ENCODE results near the gene GNAI3.
A peak's percentile ranks its signal among the peaks of the same experiment; 100 is the strongest.

The GNAI3 gene

DNA sequence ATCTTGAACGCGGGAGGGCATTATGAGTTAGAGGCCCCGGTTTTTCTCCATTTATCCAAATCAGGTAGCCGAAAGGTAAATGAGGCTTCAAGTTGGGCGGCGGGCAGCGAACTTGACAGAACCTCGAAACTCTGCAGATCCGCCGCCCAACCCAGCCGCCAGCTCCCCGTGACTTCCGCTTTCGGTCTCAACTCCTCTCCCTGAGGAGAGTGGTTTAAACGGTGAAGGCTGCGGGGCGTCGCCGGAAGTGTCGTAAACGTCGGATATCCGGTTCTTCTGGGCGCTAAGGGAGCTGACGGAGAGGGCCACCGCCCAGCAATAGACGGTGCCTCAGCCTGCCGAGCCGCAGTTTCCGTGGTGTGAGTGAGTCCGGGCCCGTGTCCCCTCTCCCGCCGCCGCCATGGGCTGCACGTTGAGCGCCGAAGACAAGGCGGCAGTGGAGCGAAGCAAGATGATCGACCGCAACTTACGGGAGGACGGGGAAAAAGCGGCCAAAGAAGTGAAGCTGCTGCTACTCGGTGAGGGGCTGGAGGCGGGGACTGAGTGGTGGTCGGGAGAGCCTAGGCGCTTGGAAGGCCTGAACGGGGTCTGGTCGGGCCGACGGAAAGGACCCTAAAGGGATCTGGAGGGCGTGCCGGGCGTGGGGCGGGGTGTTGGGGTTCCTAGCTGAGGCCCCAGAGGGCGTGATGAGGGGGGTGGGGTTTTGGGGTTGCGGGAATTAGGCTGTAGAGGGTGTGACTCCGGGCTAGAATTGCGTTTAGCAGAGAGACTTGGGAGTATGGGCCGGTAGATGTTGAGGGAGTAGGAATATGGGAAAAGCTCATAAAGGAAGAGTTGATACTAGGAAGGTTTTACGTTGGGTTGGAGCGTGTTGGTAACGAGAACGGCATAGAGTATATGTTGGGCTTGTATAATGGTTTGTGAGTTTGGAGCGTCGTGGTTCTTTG lies at the start of gene GNAI3:
Gene GNAI3 (plus strand): TSS at position 295 of the 947 bp plus-strand sequence. CDS start 106 bp downstream, at position 401.
- DNase-seq (peak; percentile 97), ATAC-seq (ENCODE audit: insufficient read depth, low read depth) (peak; percentile 94)
- Histone ChIP-seq H3K27me3 (ENCODE audit: insufficient read depth, low read length, poor library complexity) (no peaks in the 10 kb centered on the region), H4K20me1 (ENCODE audit: insufficient read depth, low read length) (peaks cover 16% of the 10 kb centered on the region), H3K36me3 (ENCODE audit: insufficient read depth, low read length) (no peaks in the 10 kb centered on the region; the same call in 1 of the 2 replicates), H3K27ac (ENCODE audit: low read length) (peak within 1 kb of the TSS; percentile 88), H3K9ac (ENCODE audit: low read depth, low read length) (peak within 1 kb of the TSS; percentile 79), H3K4me1 (ENCODE audit: insufficient read depth, low read length) (peaks cover 49% of the 10 kb centered on the region), H3K9me3 (ENCODE audit: insufficient read depth, low read length, severe bottlenecking) (no peaks in the 10 kb centered on the region), H3K4me3 (ENCODE audit: low read depth in 1 of 2, low read length in 2 of 2) (peak within 1 kb of the TSS; percentile 71 to 98), H3K4me2 (ENCODE audit: insufficient read depth, low read length) (peak within 1 kb of the TSS; percentile 80), H3K79me2 (ENCODE audit: insufficient read depth, low read length) (peaks cover 69% of the 10 kb centered on the region), H2AFZ (ENCODE audit: low read depth, low read length) (peak within 1 kb of the TSS; percentile 95)
- TF ChIP-seq EZH2 (IDR thresholded peaks at IDR 0.05; ENCODE audit: borderline replicate concordance, low read depth, low read length, severe bottlenecking): no peak
- TF ChIP-seq, protein P1, sequence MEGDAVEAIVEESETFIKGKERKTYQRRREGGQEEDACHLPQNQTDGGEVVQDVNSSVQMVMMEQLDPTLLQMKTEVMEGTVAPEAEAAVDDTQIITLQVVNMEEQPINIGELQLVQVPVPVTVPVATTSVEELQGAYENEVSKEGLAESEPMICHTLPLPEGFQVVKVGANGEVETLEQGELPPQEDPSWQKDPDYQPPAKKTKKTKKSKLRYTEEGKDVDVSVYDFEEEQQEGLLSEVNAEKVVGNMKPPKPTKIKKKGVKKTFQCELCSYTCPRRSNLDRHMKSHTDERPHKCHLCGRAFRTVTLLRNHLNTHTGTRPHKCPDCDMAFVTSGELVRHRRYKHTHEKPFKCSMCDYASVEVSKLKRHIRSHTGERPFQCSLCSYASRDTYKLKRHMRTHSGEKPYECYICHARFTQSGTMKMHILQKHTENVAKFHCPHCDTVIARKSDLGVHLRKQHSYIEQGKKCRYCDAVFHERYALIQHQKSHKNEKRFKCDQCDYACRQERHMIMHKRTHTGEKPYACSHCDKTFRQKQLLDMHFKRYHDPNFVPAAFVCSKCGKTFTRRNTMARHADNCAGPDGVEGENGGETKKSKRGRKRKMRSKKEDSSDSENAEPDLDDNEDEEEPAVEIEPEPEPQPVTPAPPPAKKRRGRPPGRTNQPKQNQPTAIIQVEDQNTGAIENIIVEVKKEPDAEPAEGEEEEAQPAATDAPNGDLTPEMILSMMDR (IDR thresholded peaks at IDR 0.05; ENCODE audit: borderline replicate concordance, extremely low read depth, low read length, poor library complexity, severe bottlenecking): no peak

DNA sequence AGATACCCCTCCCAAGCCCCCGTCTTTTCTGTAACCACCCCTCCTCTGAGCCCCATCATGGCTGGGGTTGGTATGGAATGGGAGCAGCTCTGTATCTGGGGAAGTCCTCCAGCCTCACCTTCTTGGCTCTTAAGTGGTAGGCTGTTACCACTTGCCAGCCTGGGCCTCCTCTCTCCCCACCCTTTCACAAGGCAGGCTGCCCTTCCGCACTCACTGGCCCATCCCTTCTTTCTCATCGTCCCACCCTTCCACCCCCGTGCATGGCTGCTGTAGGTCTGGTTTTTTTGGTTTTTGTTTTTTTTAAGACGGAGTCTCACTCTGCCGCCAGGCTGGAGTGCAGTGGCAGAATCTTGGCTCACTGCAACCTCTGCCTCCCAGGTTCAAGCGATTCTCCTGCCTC lies 49.3 kb upstream of the GNAI3 start:
- Histone ChIP-seq H2AFZ (ENCODE audit: low read depth, low read length) (no peak overlapping the region), H3K27ac (ENCODE audit: low read length) (no peak overlapping the region), H3K4me2 (ENCODE audit: insufficient read depth, low read length) (no peak overlapping the region), H3K4me3 (ENCODE audit: low read depth in 1 of 2, low read length in 2 of 2) (no peak overlapping the region), H3K9me3 (ENCODE audit: insufficient read depth, low read length, severe bottlenecking) (no peaks in the 10 kb centered on the region), H3K36me3 (ENCODE audit: insufficient read depth, low read length) (peaks cover 58% of the 10 kb centered on the region), H3K9ac (ENCODE audit: low read depth, low read length) (no peak overlapping the region), H3K79me2 (ENCODE audit: insufficient read depth, low read length) (peaks cover 28% of the 10 kb centered on the region), H4K20me1 (ENCODE audit: insufficient read depth, low read length) (peaks cover 22% of the 10 kb centered on the region), H3K4me1 (ENCODE audit: insufficient read depth, low read length) (peaks cover 42% of the 10 kb centered on the region), H3K27me3 (ENCODE audit: insufficient read depth, low read length, poor library complexity) (no peaks in the 10 kb centered on the region)
- TF ChIP-seq, protein P1 (IDR thresholded peaks at IDR 0.05; ENCODE audit: borderline replicate concordance, extremely low read depth, low read length, poor library complexity, severe bottlenecking): no peak
- no peak for TF ChIP-seq EZH2 (IDR thresholded peaks at IDR 0.05; ENCODE audit: borderline replicate concordance, low read depth, low read length, severe bottlenecking)
- no peak for DNase-seq
- no peak for ATAC-seq (ENCODE audit: insufficient read depth, low read depth)

DNA sequence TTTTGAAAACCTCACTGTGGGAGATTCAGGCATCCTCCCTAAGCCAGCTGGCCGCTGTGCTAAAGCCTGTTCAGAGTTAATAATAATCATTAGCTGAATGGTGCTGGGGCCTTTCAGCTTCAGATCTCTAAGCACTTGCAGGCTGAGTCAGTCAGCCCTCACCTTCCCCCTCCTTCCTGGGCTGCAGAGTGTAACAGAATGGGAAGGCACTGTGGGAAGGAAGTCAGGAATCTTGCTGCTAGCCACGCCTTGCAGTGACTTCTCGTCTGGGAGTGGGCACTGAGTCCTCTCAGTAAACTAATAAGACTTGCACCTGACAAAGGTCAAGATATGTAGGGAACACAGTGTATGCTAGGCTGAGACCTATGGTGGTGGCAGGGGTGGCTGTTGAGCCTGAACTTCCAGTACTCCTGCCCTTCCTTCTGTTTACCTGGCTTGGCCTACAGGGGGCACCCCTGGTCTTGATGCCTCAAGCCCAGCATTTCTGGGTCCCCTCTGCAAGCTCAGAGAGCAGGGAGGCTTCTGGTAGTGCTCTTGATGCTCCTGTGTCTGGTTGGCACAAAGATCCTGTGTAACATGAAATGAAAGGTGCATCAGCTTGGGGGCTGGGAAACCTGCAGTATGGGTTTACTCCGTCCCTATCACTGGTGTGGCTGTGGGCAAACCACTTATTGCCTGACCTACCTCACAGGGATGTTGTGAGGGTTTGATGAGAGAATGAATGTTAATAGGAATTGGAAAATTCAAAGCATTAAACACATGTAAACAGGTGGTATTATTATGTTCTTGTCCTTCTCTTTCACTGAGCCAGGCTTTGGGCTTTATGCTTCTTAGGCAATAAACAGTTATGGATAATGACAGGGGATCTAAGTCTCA lies 48.5 kb upstream of the GNAI3 start:
- H3K9me3 ChIP-seq (ENCODE audit: insufficient read depth, low read length, severe bottlenecking): no peaks in the 10 kb centered on the region

More for the DNA sequence above, 48.5 kb upstream of the GNAI3 start:
- ATAC-seq (ENCODE audit: insufficient read depth, low read depth): 0 out of 3 replicates have a peak, but pooled peaks have one; percentile 16
- peaks cover 20% of the 10 kb centered on the region for H3K79me2 ChIP-seq (ENCODE audit: insufficient read depth, low read length)
- H2AFZ ChIP-seq (ENCODE audit: low read depth, low read length): no peak overlapping the region
- peaks cover 38% of the 10 kb centered on the region for H3K4me1 ChIP-seq (ENCODE audit: insufficient read depth, low read length)
- peaks cover 58% of the 10 kb centered on the region for H3K36me3 ChIP-seq (ENCODE audit: insufficient read depth, low read length)
- H3K4me2 ChIP-seq (ENCODE audit: insufficient read depth, low read length): no peak overlapping the region
- TF ChIP-seq, protein P1 (IDR thresholded peaks at IDR 0.05; ENCODE audit: borderline replicate concordance, extremely low read depth, low read length, poor library complexity, severe bottlenecking): peak; percentile 61
- TF ChIP-seq EZH2 (IDR thresholded peaks at IDR 0.05; ENCODE audit: borderline replicate concordance, low read depth, low read length, severe bottlenecking): no peak
- no peak overlapping the region for H3K4me3 ChIP-seq (ENCODE audit: low read depth in 1 of 2, low read length in 2 of 2)
- H3K9ac ChIP-seq (ENCODE audit: low read depth, low read length): no peak overlapping the region
- no peak overlapping the region for H3K27ac ChIP-seq (ENCODE audit: low read length)
- no peaks in the 10 kb centered on the region for H3K27me3 ChIP-seq (ENCODE audit: insufficient read depth, low read length, poor library complexity)
- DNase-seq: peak; percentile 54
- peaks cover 21% of the 10 kb centered on the region for H4K20me1 ChIP-seq (ENCODE audit: insufficient read depth, low read length)

All from DND-41 (cell line).